GM18520 (cell line): ENCODE measurements around the gene PPP1R13B.

Experiments
- ATAC-seq: cut with Tn5 transposase; IDR thresholded peaks from one replicate; pipeline ENCODE4 v1.9.1; 2021; ENCODE audit not compliant: unreplicated experiment

PPP1R13B gene

DNA sequence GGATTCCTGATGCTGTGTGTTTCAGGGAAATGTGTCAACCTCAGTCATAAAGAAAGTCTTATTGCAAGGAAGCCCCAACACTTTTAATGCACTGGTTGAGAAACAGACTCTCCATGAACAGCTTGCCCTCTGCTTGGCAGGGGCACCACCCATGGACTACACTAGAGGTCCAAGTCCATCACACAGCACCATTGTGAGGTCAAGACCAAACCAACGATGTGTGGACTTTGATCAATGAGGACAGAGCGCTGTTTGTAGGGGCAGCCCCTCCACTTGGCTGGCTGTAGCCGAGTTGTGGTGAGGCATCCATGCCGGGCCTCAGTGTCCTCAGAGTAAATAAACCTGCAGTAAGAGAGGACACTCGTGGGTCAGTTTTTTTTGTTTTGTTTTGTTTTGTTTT is 102.0 kb downstream of the PPP1R13B start:
- ATAC-seq = no peak

DNA sequence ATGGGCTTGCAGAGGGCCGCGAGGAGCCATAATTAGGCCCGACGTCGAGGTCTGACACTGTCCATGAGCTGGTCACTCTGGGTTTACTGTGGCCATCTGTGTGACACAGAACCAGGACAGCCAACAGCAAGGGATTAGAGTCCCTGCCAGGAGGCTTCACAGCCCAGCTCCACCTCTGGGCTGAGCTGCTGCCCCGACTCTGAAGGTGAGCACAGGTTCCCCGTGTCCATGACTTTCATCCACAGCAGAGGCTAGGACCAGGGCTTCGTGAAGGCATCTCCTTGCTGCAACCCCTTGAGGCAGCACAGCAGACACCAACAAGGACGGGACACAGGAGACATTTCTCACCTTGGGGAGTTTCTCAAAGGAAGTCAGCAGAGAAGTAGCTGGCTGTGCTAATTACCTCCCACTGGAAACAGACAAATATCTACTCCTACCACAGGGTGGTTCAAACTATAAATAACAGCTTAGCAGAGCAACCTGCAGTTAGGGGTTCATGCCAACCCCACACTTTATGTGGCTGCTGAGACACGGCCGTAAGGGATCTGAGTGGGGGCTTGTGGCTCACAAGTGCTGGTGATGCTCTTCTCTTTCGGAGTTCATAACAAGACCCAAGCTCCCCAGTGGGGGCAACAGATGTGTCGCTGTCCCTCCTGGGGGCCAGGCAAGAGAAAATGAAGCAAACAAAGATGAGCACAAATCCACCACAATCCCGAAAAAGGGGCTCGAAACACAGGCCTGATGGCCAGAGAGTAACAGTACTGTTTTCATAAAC is 102.6 kb downstream of the PPP1R13B start:
- no peak for ATAC-seq

DNA sequence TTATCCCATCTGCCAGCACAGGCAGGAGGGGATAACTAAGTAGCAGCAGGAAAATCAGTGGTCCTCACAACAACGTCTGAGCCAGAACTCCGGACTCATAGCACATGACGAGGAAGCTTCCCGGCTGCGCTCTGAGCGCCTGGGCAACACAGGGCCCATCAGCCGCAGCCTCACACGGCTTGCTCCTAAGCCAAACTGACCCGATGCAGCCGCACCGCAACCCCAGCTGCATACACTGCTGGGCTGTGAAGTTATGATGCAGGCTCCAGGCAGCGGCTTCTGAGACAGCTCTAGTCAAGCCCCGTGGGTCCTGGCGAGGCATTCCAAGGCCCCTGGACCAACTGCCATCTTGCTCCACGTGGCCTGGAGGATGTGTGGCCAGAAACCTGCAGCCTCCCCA is 103.7 kb downstream of the PPP1R13B start:
- no peak for ATAC-seq

DNA sequence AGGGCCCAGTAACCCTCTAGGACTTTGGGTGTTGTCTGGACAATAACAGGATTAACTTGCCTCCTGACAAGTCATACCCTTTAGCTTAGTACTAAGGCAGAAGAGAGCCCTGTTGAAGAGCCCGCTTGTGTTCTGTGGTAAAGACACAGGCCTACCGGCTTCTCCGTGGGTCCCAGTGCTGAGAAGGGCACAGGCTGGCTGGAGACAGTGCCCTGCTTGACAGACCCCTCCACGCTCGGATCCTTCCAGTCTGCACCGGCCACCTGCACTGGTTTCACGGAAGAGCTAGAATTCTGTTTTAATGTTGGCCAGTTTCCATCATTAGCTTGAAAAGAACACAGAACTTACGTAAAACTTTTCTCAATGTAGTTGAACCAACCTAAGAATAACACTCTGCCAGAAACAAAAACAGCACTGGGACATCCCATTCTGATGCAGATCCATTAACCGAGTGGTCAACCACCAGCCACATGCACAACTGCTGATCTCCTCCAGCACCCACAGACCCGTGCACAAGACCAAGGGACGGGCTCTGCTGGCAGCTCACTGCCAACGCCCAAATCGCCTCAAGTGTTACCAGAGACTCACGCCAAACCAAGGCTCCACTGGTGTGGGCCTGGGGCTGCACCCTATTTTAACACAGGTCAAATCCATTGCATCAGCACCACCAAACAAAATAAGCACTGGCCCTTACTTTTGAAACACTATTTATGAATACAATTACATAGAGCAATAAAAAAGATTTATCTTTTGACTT is 104.7 kb downstream of the PPP1R13B start:
- ATAC-seq = no peak

DNA sequence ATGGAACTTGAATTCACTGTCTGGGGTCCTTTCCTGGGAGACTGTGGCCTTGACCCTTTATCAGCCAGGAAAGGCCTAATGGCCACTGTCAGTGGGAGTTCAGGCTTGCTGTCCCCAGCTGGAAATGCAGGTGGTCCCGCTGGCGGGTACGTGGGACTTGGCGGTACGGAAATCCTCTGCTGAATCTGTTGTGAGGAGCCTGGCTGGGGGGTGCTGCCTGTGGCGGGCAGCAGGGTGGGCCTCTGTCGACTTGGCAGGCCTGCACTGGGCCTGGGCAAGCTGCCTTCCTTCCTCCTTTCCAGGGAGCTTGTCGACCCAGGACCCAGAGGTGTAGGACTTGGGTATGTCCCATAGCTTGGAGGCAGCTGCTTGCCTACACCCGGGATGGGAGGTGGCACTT is 105.5 kb downstream of the PPP1R13B start:
- no peak for ATAC-seq

DNA sequence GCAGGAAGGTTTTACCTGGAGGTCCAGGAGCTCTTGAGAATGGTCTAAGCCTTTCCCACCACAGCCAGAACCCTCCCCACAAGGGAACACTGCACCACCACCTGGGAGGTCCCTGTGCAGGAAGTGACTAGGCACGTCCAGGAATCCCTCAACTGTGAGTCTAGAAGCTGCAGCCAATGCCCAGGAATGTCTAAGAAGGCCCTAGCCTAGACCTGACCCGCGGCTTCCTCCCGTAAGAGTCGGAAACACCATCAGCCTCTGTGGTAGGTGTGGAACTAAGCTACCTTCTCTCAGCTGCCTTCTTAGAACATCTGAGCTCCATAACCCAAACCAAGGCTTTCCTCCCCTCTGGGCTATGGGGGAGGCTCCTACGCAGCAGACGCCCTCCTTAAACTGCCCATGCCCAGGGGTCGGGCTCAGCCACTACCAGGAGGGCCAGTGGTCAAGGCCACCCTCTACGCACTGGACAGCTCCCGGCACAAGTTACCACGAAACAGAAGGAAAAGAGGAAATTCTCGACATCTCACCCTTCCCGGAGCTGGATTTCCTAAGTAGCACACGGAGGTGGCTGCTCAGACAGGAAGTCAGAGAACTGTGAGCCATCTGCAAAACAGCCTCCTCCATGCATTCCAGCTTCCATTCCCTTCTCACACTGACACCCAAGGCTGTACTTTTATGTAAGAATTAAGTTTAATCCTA is 106.2 kb downstream of the PPP1R13B start:
- no peak for ATAC-seq

DNA sequence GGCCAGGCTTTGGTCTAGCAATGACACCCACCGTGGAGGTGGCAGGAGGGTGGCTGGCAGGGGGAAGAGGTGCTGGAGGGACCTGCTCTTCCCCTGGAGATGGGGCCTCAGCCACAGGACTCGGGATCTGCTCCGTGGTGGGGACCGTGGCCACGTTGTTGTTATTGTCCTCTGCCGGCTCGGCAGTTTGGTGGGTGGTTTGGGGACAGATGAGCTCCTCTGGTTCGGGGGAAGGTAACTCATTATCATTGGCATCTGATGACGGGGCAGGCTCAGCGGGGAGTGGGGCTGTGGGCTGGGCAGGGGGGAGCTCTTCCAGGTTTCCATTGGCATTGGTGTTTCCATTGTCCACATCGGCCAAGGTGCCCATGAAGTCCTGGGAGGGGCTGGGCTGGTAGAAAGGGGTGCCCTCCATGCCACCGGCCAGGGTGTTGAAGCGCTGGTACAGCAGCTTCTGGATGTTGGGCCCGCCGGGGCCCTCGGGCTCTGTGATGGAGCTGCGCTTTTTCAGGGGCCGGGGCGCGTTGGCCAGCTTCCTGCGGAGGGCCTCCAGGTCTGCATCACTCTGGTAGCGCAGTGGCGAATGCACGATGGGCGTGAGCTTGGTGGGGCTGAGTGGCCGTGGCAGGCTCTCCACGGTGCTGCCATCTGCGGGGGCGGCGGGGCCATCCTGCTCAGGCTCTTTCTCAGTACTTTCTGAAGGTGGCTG is 107.4 kb downstream of the PPP1R13B start:
- no peak for ATAC-seq

DNA sequence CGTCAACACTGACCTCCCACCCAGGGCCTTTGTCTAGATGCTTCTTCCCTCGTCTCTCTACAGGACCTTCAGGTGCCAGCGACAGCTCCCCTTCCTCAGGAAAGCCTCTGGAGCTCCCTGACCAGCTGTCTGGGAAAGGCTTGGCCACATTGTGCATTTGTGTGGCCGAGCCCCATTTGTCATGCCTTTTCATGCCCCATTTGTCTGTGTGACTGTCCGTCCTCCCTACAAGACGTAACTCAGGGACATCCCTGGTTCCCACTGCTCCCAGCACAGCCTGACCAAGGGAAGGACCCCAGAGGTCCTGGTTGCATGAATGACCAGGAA is 107.9 kb downstream of the PPP1R13B start:
- ATAC-seq = no peak

DNA sequence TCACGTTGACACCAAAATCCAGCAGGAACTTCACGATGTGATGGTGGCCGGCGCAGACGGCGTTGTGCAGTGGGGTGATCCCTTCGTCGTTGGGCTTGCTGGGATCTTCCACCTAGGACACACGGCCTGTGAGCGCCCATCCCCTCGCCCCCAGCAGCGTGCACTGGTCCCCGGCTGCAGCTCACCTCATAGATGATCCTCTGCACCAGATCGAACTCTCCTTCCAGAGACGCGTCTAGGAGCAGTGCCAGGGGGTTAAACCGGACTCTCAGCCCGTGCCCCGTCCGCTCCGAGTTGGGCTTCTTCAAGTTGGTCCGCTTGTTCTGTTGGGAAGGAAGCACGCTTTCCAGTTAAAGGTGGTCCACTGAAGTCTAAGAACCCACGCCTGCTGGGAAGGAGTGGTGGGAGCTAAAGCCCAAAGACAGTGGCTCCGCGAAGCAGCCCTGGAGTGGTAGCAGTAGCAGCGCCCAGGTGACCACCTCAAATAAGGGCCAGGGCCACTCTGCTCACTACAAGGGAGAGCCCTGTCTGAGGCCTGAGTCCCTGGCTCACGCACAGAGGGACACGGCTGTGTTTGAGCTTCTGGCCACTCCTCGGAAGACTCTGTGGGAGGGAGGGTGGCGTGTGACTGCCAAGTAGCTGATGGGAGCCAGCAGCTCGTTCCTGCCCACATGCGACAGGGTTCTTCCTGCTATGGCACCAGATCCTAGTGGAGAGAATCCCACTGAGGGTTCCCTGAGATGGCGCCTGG is 108.5 kb downstream of the PPP1R13B start:
- ATAC-seq = no peak

DNA sequence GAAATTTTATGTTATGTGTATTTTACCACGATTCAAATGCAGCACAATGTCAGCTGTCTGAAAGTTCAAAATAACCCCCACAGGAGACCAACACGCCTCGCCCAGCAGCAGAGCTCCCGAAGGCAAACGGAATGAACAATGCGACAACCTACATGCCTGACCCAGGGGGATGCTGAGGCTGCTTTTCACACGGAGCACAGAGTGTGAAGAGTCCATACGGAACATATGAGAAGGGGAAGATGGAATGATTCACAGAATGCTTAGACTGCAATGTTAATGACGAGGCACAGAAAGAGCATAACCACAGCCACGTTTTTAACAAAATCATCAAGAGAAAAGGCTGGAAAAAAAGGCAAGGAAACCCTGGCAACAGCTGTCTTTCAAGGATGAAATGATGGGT is 109.2 kb downstream of the PPP1R13B start:
- ATAC-seq = no peak

DNA sequence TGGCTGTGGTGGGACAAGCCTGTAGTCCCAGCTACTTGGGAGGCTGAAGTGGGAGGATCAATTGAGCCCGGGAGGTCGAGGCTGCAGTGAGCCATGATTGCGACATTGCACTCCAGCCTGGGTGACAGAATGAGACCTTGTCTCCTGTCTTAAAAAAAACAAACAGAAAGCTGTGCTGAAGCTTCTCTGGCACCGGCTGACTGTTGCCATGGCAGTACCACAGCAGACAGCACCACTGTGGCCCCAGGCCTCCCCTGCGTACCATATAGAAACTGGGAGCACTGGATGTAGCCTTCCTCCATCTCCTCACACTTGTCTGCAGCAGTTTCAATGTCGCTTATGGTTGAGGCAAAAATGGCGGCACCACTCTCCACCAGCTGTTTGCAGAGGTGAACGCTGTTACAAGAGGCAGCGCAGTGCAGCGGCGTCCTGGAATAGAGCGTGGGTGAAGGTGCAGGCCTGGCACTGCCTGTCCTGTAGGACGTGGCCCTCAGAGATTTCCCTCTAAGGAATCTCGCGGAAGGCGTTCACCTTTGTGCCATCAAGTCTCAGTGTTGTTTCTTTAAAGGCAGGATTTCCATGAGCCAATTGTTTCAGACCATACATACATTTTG is 109.8 kb downstream of the PPP1R13B start:
- no peak for ATAC-seq

DNA sequence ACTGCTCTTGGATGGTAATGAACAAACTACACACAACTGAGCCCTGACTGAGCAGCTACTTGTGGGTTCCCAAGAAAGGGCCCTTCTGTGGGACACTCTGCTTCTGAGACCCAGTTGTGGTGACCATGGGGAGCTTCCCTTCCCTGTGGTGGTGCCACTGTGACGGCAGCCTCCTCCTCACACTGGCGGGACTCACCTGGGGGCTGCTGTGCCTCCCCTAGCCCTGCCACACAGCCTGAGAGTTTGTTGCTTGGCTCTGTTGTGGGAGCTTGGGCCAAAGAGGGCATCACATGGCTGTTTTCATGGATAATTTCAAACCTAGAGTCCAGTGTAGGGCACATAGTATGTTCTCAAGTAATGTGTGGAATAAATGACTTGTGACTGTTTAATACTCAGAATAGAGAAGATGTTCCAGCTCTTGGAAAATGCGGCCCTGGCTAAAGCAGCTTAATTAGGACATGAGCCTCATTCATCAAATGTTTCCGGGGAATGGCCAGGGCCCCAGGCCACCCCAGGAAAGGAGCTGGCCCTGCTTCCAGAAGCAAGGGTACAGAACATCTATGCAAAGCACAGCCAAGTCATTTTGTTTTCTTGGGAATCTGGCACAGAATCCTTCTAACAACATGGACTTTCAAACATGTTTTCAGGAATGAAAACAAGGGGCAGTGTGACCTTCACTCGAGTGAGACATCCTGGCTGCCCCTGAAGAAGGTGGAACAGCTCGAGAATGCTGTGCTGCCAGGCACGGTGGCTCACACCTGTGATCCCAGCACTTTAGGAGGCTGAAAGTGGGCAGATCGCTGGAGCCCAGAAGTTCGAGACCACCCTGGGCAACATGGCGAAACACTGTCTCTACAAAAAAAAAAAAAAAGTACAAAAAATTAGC is 110.6 kb downstream of the PPP1R13B start:
- ATAC-seq = no peak

DNA sequence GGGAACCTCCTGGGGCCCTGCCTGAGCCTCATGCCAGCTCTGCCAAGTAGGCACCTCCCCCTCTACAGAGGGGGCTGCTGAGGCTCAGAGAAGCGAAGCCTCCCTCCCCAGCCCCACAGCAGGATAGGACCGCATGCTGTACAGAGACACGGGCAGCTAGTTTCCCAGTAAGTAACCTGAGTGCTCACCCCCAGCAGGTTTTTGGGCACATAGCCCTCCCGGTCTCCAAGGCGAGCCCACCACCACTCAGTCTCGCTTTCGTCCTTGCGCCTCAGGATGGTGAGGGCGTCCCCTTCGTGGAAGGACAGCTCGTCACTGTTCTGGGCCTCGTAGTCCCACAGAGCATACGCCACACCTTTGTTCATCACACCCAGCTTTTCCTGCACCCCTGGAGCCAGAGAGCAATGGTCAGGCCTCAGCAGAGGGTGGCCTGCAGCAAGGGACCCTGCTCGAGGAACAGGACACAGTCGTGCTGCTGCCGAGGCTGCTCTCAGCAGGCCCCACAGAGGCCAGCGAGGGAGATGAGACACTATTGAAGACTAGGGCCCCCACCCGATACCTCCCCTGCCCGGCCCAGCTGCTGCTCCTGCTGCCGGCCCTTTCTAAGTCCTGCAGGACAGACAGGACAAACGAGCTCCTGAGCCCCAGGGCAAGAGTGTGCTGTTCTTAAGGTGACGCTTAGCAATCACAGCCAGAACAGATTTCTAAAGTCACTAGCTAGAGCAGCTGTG is 111.4 kb downstream of the PPP1R13B start:
- no peak for ATAC-seq

DNA sequence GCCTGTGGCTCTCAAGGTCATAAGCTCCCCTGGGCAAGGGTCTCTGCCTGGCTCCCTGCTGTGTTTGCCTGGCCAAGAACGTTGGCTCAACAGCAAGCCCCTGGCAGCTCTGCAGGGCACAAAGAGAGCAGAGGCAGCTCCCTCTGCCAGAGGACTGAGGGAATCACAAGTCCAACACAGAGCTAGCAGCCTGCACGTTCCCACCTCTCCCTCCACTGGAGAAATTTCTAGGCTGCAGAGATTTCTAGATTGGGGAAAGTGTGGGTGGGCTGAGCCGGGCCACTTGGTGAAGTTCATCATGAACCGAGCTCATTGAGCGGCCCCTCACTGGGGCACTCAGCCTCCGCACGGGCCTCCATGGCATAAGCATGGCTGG is 111.9 kb downstream of the PPP1R13B start:
- no peak for ATAC-seq

DNA sequence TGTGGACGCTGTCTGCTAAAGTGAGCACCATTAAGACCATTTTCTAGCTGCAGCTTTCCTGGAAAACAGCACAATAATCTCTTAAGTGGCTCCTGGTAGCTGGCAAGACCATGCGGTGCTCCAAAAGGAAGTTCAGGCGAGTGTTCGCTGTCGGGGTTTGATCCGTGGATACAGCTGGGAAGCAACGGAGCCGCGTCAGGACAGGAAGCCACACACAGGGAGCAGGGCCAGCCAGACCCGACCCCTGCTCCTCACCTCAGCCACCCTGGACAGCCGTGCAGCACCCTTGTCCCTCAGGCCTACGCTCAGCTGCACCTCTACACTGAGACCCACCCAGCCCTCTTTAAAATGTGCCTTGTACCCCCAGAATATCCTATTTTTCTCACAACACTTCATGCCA is 112.4 kb downstream of the PPP1R13B start:
- no peak for ATAC-seq

DNA sequence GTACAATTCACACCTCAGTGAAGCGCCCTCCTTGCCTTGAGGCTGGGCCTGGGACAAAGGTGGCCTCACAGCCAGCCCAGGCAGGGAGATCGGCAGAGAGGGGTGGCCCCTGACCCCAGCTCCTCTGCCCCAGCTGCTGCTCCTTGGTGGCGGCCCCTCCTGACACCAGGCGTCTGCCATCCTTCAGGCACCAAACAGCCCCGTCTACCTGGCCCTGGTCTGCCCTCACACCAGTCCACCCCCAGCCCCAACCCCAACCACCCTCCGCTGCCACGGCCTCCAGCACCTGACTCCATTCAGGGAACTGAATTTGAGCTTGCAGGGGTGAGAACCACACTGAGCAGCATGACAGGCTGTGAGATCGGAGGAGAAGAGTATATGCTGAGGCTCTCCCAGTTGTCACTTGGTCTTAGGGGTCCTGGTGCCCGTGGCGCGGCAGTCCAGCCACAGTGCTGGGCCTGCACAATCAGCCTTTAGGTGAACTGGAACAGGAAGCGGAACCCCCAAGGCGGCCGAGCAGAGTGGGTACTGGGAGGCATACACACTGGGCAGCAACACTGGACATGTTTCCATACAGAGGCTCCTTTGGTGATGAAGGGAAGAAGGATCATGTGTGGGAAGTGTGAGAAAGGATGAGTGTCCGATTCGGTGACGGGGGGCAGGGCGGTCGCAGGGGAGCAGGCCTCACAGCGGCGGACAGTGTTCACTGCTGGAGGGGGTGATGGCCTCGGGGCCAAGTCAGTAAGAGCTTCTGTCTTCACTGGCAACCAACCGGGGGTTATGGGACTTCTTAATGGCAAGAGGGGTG is 113.1 kb downstream of the PPP1R13B start:
- no peak for ATAC-seq

DNA sequence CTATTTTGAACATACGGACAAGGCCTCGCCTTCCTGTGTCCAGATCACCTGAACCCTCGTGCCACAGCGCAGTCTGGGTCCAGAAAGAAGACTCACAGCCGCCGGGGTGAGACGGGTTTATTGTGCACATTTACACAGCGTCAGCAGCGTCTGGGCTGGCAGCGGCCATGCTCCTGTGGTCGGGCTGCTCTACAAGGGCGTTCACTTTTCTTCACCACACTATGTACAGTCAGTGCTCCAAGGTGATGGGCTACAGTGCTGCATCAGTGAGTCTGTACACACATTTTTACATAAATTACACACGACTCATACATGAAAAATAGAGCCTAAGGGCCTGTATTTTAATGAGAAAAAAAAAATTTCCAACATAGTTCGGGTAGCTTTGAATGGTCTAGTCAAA is 113.7 kb downstream of the PPP1R13B start:
- ATAC-seq = no peak
